K562 (cell line): ENCODE data around the gene API5. TPM values are rescaled to one million over a fixed set of nuclear protein-coding genes. Genes with fewer than 3 reads are reported as not detected.

Source experiments
- ATAC-seq: fragments of 200-7000 bp; cut with Tn5 transposase; 3 replicates; pipeline ENCODE4 v1.9.1; 2020; ENCODE audit warnings: moderate library complexity
- BruUV-seq: library from RNA; stranded (reverse); fragments of 400-500 nt; replicated peaks from 2 replicates; lab custom pipeline; 2021; lab: Mats Ljungman, UMichigan
- CTCF ChIA-PET: fragments of 300-600 bp; formaldehyde crosslinking; extraction: SDS; loops from one replicate; lab custom pipeline; 2021; ENCODE audit warnings: low intra/inter-chr PET ratio; lab: Yijun Ruan, JAX
- POLR2A ChIA-PET: fragments of 300-600, 350-650 bp; sonication (Branson Sonifier 250); formaldehyde crosslinking; extraction: SDS; loops from one replicate; lab custom pipeline; 2021; ENCODE audit warnings: antibody characterized with exemption, inconsistent platforms; lab: Yijun Ruan, JAX
- DNase-seq, 4 experiments: peaks; one replicate each; pipeline versions ENCODE4 v3.0.0 to v3.0.0-alpha.2; 2011 to 2018; ENCODE audit warnings: low spot score in 3 of 4, mixed read lengths in 3 of 4; ENCODE audit errors: extremely low read depth in 1 of 4
- FAIRE-seq: peaks from 2 replicates; lab custom pipeline; 2011; peaks lifted over from hg19 to GRCh38; lab: Jason Lieb, UNC
- H2AFZ ChIP-seq: 2 replicates; pipeline ENCODE4 v1.6.0; 2011; ENCODE audit warnings: low read depth, low read length, control low read depth, inconsistent platforms
- H3K27ac ChIP-seq: fragments of 200-600 bp; 3 replicates; pipeline ENCODE4 v1.8.0; 2011; ENCODE audit warnings: low read depth, mild to moderate bottlenecking, control low read depth, inconsistent platforms, low read length, moderate library complexity, mixed read lengths; ENCODE audit errors: extremely low read depth
- H3K27me3 ChIP-seq, 2 experiments: fragments of 300-600 bp in 1 of 2; 2 replicates in 1 of 2; 3 replicates in 1 of 2; pipeline versions ENCODE4 v1.6.0 to v1.8.0; 2011; ENCODE audit warnings: inconsistent platforms in 2 of 2, low read length in 2 of 2, mild to moderate bottlenecking in 1 of 2, mixed read lengths in 1 of 2, moderate library complexity in 1 of 2; ENCODE audit not compliant: control insufficient read depth in 2 of 2, insufficient read depth in 2 of 2
- H3K36me3 ChIP-seq: fragments of 300-600 bp; 3 replicates; pipeline ENCODE4 v1.8.0; 2011; ENCODE audit warnings: mild to moderate bottlenecking, low read length, inconsistent platforms; ENCODE audit not compliant: control insufficient read depth, insufficient read depth
- H3K4me1 ChIP-seq, 2 experiments: fragments of 200-600 bp in 1 of 2; replicated peaks in 1 of 2; 2 replicates in 1 of 2; 3 replicates in 1 of 2; pipeline versions ENCODE4 v1.5.1 to v1.8.0; 2011; ENCODE audit warnings: inconsistent platforms in 2 of 2, low read length in 2 of 2, mild to moderate bottlenecking in 1 of 2, mixed read lengths in 1 of 2, moderate library complexity in 1 of 2; ENCODE audit not compliant: control insufficient read depth in 2 of 2, insufficient read depth in 2 of 2
- H3K4me2 ChIP-seq: 2 replicates; pipeline ENCODE4 v1.6.1; 2011; ENCODE audit warnings: low read length, control low read depth, inconsistent platforms, mixed read lengths; ENCODE audit not compliant: insufficient read depth
- H3K4me3 ChIP-seq: fragments of 200-600 bp; sonication (generic), shearing (Covaris generic); 2 replicates; pipeline ENCODE4 v1.5.1; 2016; ENCODE audit warnings: control low read depth, inconsistent platforms
- H3K79me2 ChIP-seq: fragments of 200-600 bp; 3 replicates; pipeline ENCODE4 v1.8.0; 2011; ENCODE audit warnings: low read length, inconsistent platforms; ENCODE audit not compliant: control insufficient read depth, insufficient read depth
- H3K9ac ChIP-seq, 2 experiments: 2 replicates each; pipeline versions ENCODE4 v1.6.0 to v1.6.1; 2011; ENCODE audit warnings: low read depth in 2 of 2, low read length in 2 of 2, control low read depth in 1 of 2, inconsistent platforms in 1 of 2, mild to moderate bottlenecking in 1 of 2, mixed read lengths in 1 of 2; ENCODE audit not compliant: insufficient read depth in 1 of 2
- H3K9me1 ChIP-seq: one replicate; pipeline ENCODE4 v1.6.0; 2011; ENCODE audit warnings: inconsistent platforms, mild to moderate bottlenecking, low read length, moderate library complexity; ENCODE audit not compliant: control insufficient read depth, insufficient read depth
- H3K9me3 ChIP-seq: replicated peaks from 2 replicates; pipeline ENCODE4 v1.5.1; 2011; ENCODE audit warnings: low read depth, low read length, inconsistent platforms; ENCODE audit not compliant: control insufficient read depth, insufficient read depth
- H4K20me1 ChIP-seq: replicated peaks from 2 replicates; pipeline ENCODE4 v1.6.1; 2011; ENCODE audit warnings: low read length, inconsistent platforms, mixed read lengths; ENCODE audit not compliant: control insufficient read depth, insufficient read depth
- CAMTA2 ChIP-seq: fragments of 250-450 bp; sonication (Bioruptor Pico); conservative IDR thresholded peaks from 2 replicates; pipeline ENCODE4 v1.5.1; 2022
- CTCF ChIP-seq, 3 experiments: IDR thresholded peaks in 2 of 3; conservative IDR thresholded peaks in 1 of 3; 2 replicates each; pipeline ENCODE4 v1.5.1; 2011 to 2012; ENCODE audit warnings: low read length in 3 of 3, mild to moderate bottlenecking in 3 of 3, control low read depth in 2 of 3, improper control_type of control experiment in 1 of 3, inconsistent platforms in 1 of 3, low read depth in 1 of 3, mixed read lengths in 1 of 3, moderate library complexity in 1 of 3; ENCODE audit not compliant: insufficient read depth in 2 of 3
- DACH1 ChIP-seq: fragments of 450-650 bp; IDR thresholded peaks from 2 replicates; pipeline ENCODE4 v1.6.1; 2018; ENCODE audit not compliant: partially characterized antibody
- DEAF1 ChIP-seq: fragments of 450-650 bp; formaldehyde crosslinking; IDR thresholded peaks from 2 replicates; pipeline ENCODE4 v1.4.0; 2020; ENCODE audit warnings: mild to moderate bottlenecking, moderate library complexity
- EHMT2 ChIP-seq: fragments of 450-650 bp; IDR thresholded peaks from 2 replicates; pipeline ENCODE4 v1.6.1; 2018; ENCODE audit warnings: antibody characterized with exemption
- HDAC1 ChIP-seq, 2 experiments: fragments of 450-650 bp; IDR thresholded peaks; 2 replicates each; pipeline ENCODE4 v1.6.1; 2016 to 2017; ENCODE audit warnings: inconsistent platforms in 1 of 2, mild to moderate bottlenecking in 1 of 2, moderate library complexity in 1 of 2
- MCM7 ChIP-seq, 2 experiments: fragments of 450-650 bp; IDR thresholded peaks; 2 replicates each; pipeline ENCODE4 v1.6.1; 2016 to 2018
- RAD21 ChIP-seq, 2 experiments: fragments of 250-450 bp in 1 of 2; fragments of 450-650 bp in 1 of 2; sonication (Bioruptor Pico) in 1 of 2; formaldehyde crosslinking in 1 of 2; IDR thresholded peaks in 1 of 2; conservative IDR thresholded peaks in 1 of 2; 2 replicates each; pipeline versions ENCODE4 v1.4.0 to v1.8.0; 2020 to 2022; ENCODE audit warnings: mild to moderate bottlenecking in 2 of 2, moderate library complexity in 1 of 2
- SMC3 ChIP-seq: conservative IDR thresholded peaks from 2 replicates; pipeline ENCODE4 v1.6.1; 2011; ENCODE audit warnings: low read depth, low read length, improper control_type of control experiment; ENCODE audit not compliant: insufficient read depth
- VEZF1 ChIP-seq: fragments of 200-800 bp; sonication (Bioruptor generic); IDR thresholded peaks from 2 replicates; pipeline ENCODE4 v1.6.1; 2017; ENCODE audit warnings: missing genetic modification characterization, missing compliant biosample characterization
- XRCC3 ChIP-seq: fragments of 450-650 bp; IDR thresholded peaks from 2 replicates; pipeline ENCODE4 v1.6.1; 2017; ENCODE audit warnings: mild to moderate bottlenecking, moderate library complexity
- ZBTB17 ChIP-seq: fragments of 450-650 bp; formaldehyde crosslinking; IDR thresholded peaks from 2 replicates; pipeline ENCODE4 v1.4.0; 2020; ENCODE audit warnings: mild to moderate bottlenecking
- ZFP1 ChIP-seq: fragments of 450-650 bp; formaldehyde crosslinking; IDR thresholded peaks from 2 replicates; pipeline ENCODE4 v1.4.0; 2020; ENCODE audit warnings: mild to moderate bottlenecking, mixed read lengths
- ZNF347 ChIP-seq: fragments of 450-650 bp; formaldehyde crosslinking; IDR thresholded peaks from 2 replicates; pipeline ENCODE4 v1.4.0; 2020; ENCODE audit warnings: low read depth, mild to moderate bottlenecking, moderate library complexity
- WGBS: fragments of 100-300 bp; shearing (Covaris generic); methylation state at CpG from one replicate; pipeline ENCODE4 v1.1.6; 2016; ENCODE audit warnings: low coverage, mixed read lengths; ENCODE audit not compliant: insufficient coverage; ENCODE audit errors: missing lambda C conversion rate; 5-methylcytosine and 5-hydroxymethylcytosine counted together
- in situ Hi-C: fragments of 300-500 bp; cut with MboI; formaldehyde crosslinking; loops from 4 replicates; pipeline ENCODE4 v1.15.0; 2018; ENCODE audit warnings: inconsistent platforms, mixed read lengths
- intact Hi-C: fragments of 100-400 bp; cut with micrococcal nuclease; formaldehyde crosslinking; loops from 2 replicates; pipeline ENCODE4 v1.14.2; 2022
- polyA plus RNA-seq, 8 experiments: library from polyadenylated mRNA; depleted of rRNA in 4 of 8; stranded (reverse) in 5 of 8; unstranded in 3 of 8; fragments of >200 nt; fragmentation: Nextera tagmentation in 2 of 8; fragmentation: Illumina TruSeq in 1 of 8; extraction: Ambion mirVana in 2 of 8; extraction: Trizol in 1 of 8; gene quantifications; 2 replicates each; pipeline versions ENCODE4 v1.2.1 to v1.2.3, GENCODE V29; 2011 to 2014; ENCODE audit warnings: inconsistent platforms in 1 of 8, missing spikeins in 1 of 8
- total RNA-seq, 7 experiments: library from RNA; depleted of rRNA in 6 of 7; stranded (reverse); fragments of >200 nt in 6 of 7; fragmentation: Illumina TruSeq in 2 of 7; extraction: Trizol in 2 of 7; gene quantifications; 2 replicates each; pipeline versions ENCODE4 v1.2.1 to v1.2.3, GENCODE V29; 2011 to 2021; ENCODE audit warnings: low replicate concordance in 1 of 7

The API5 gene
- total and polyA plus RNA-seq, 9 of the 15 experiments (the other 6 are each of a cell fraction or from before 2014, with no cell fraction given) = 59.8 to 146 (median 123) TPM

GRCh38 chr11:43282607-43283440 lies 29.0 kb upstream of the API5 start:
- 1% methylated on average over 19 of the region's 19 CpGs for WGBS
- Histone ChIP-seq H3K27ac (no peak overlapping the region), H3K4me1 (no peaks in the 10 kb centered on the region; a peak in 1 of 5 replicates), H3K27me3 (peaks cover 0 to 4% of the 10 kb centered on the region in 2 experiments; a peak in 1 of 5 replicates), H3K4me2 (peak overlapping the region; percentile 71), H3K9me1 (no peaks in the 10 kb centered on the region), H3K9me3 (no peaks in the 10 kb centered on the region), H3K9ac (peak overlapping the region in 1 of 2 experiments; percentile 35; a peak in 1 of 4 replicates), H3K79me2 (no peaks in the 10 kb centered on the region), H3K4me3 (no peak overlapping the region; the same call in 1 of the 2 replicates), H4K20me1 (no peaks in the 10 kb centered on the region), H3K36me3 (no peaks in the 10 kb centered on the region), H2AFZ (peak overlapping the region; percentile 87)
- no TSS peak for BruUV-seq
- ATAC-seq (peak; percentile 90), FAIRE-seq (peak; percentile 72), DNase-seq (peak; percentile 60 to 75 (median 66))
- intact Hi-C loops (loop anchor here (1.0 to 10.0 kb wide), 3 partner anchors 58 to 1821 kb away; no protein-coding TSS in a partner anchor), in situ Hi-C loops (loop anchor here (25.0 kb wide), 1 partner anchor 1821 kb away; the partner anchor contains the start of gene LRRC4C)
- ChIA-PET CTCF (no interaction called here), POLR2A (no interaction called here)
- peak; percentile 64 for TF ChIP-seq DACH1
- no peak for TF ChIP-seq XRCC3
- no peak for TF ChIP-seq CAMTA2 (CRISPR knock-in tag)
- no peak for TF ChIP-seq ZNF347 (CRISPR knock-in tag)
- TF ChIP-seq ZBTB17 (CRISPR knock-in tag) = no peak
- no peak for TF ChIP-seq ZFP1 (CRISPR knock-in tag)
- no peak for TF ChIP-seq MCM7 (IDR thresholded peaks at IDR 0.05)
- peak; percentile 62 for TF ChIP-seq DEAF1 (CRISPR knock-in tag)
- no peak for TF ChIP-seq EHMT2
- peak; percentile 68 for TF ChIP-seq SMC3
- TF ChIP-seq CTCF (IDR thresholded peaks at IDR 0.05 in 2 of 3, conservative IDR thresholded peaks at IDR 0.05 in 1 of 3; ENCODE audit: insufficient read depth in 2 of 3, low read depth in 1 of 3, low read length in 3 of 3) = peak; percentile 71 to 91 (median 89)
- no peak for TF ChIP-seq HDAC1 (IDR thresholded peaks at IDR 0.05)
- TF ChIP-seq RAD21 (CRISPR knock-in tag; conservative IDR thresholded peaks at IDR 0.05 in 1 of 2, IDR thresholded peaks at IDR 0.05 in 1 of 2) = peak; percentile 57 to 74
- no peak for TF ChIP-seq VEZF1
